Left ventricle myocardium inferior (tissue), 1 donor: ENCODE data around the gene HYPK. TPM values are rescaled to one million over a fixed set of nuclear protein-coding genes. Genes with fewer than 3 reads are reported as not detected.

Experiments used
- DNase-seq: peaks from one replicate; pipeline ENCODE4 v3.0.0-alpha.2; 2020
- H3K27ac ChIP-seq: fragments of 200-600 bp; replicated peaks from 2 replicates; pipeline ENCODE4 v1.8.0; 2021
- H3K27me3 ChIP-seq: fragments of 200-600 bp; 2 replicates; pipeline ENCODE4 v1.8.0; 2021; ENCODE audit warnings: low read depth
- H3K36me3 ChIP-seq: fragments of 200-600 bp; 2 replicates; pipeline ENCODE4 v1.8.0; 2021
- H3K4me1 ChIP-seq: fragments of 200-600 bp; 2 replicates; pipeline ENCODE4 v1.8.0; 2021
- H3K4me3 ChIP-seq: fragments of 200-600 bp; 2 replicates; pipeline ENCODE4 v1.8.0; 2021; ENCODE audit warnings: mild to moderate bottlenecking, moderate library complexity
- H3K9me3 ChIP-seq: fragments of 200-600 bp; replicated peaks from 2 replicates; pipeline ENCODE4 v1.8.0; 2021
- intact Hi-C: fragments of 100-400 bp; cut with micrococcal nuclease; formaldehyde crosslinking; loops from one replicate; pipeline ENCODE4 v1.11.0; 2022
- total RNA-seq: library from RNA; stranded (reverse); fragmentation: NEBNext Ultra II Directional; extraction: Animal tissue kit (Norgen Biotek cat#: 25700); gene quantifications from one replicate; pipeline ENCODE4 v1.2.1, GENCODE V29; 2021
- TF ChIP-seq, protein P1 (sequence below): fragments of 200-600 bp; IDR thresholded peaks from 2 replicates; pipeline ENCODE4 v1.8.0; 2021; ENCODE audit warnings: antibody characterized with exemption, mild to moderate bottlenecking, borderline replicate concordance
- donor health status: DM: no; HTN: yes; CAD: no; lungs with severe emphysema.

Gene HYPK
- total RNA-seq, 1 donor from 2014 or later = 17.9 TPM

GRCh38 chr15:43771816-43772215, 28.6 kb upstream of the HYPK start:
- intact Hi-C loops = no loop called here
- H3K4me1 ChIP-seq = peaks cover 23% of the 10 kb centered on the region
- peak overlapping the region; percentile 14 for H3K27ac ChIP-seq
- no peak overlapping the region for H3K4me3 ChIP-seq
- no peaks in the 10 kb centered on the region for H3K9me3 ChIP-seq
- TF ChIP-seq, protein P1, sequence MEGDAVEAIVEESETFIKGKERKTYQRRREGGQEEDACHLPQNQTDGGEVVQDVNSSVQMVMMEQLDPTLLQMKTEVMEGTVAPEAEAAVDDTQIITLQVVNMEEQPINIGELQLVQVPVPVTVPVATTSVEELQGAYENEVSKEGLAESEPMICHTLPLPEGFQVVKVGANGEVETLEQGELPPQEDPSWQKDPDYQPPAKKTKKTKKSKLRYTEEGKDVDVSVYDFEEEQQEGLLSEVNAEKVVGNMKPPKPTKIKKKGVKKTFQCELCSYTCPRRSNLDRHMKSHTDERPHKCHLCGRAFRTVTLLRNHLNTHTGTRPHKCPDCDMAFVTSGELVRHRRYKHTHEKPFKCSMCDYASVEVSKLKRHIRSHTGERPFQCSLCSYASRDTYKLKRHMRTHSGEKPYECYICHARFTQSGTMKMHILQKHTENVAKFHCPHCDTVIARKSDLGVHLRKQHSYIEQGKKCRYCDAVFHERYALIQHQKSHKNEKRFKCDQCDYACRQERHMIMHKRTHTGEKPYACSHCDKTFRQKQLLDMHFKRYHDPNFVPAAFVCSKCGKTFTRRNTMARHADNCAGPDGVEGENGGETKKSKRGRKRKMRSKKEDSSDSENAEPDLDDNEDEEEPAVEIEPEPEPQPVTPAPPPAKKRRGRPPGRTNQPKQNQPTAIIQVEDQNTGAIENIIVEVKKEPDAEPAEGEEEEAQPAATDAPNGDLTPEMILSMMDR = no peak
- no peaks in the 10 kb centered on the region for H3K27me3 ChIP-seq
- no peak for DNase-seq
- peaks cover 72% of the 10 kb centered on the region for H3K36me3 ChIP-seq

GRCh38 chr15:43772624-43773023, 27.8 kb upstream of the HYPK start:
- intact Hi-C loops = no loop called here
- H3K36me3 ChIP-seq = peaks cover 64% of the 10 kb centered on the region
- DNase-seq = no peak
- no peaks in the 10 kb centered on the region for H3K27me3 ChIP-seq
- H3K4me3 ChIP-seq = no peak overlapping the region
- no peaks in the 10 kb centered on the region for H3K9me3 ChIP-seq
- TF ChIP-seq, protein P1 = no peak
- H3K4me1 ChIP-seq = peaks cover 30% of the 10 kb centered on the region
- H3K27ac ChIP-seq = no peak overlapping the region

DNA sequence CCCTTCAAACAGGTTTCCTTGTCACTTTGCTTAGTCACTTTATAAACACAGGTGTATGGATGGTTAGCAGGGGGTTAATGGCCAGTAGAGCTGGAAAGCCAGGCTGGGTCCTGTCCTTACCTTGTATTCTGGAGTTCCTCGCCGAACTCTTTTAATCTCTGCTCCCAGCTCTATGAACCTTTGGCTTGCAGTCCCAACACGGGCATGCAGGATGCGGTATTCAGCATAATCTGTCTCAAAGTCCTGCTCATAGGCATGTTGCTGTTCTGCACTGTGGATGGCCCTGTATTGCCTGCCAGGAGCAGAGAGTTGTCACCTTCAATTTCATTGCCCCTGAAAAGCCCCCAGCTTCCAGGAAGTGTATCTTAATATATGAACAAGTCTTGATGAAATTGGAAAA, 26.3 kb upstream of the HYPK start:
- H3K27ac ChIP-seq = no peak overlapping the region

DNA sequence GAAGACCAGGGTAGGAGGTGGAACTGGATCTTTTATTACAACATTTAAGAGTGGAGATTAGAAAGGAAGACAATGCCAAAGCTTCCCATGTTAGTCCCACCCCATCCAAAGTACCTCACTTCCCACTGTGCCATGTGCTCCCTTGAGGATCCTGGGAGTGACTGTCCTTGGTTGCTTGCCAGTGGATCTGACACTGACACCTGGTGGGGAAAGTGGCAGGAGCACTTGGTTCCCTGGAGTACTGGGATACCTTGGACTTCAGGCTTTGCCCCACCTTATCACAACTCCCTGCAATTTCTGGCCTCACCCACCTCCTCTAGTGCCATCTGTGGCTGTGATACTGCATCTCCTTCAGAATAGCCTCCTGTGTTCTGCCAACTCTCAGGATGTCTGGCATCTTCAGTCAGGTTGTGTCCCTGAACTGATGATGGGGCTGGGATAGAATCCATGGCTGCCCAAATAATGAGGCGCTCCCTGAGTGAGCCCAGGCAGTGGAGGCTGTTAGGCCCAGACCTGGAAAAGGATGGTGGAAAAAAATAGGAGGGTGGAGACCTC, 24.9 kb upstream of the HYPK start:
- intact Hi-C loops = no loop called here
- TF ChIP-seq, protein P1 = peak; percentile 43
- no peak for DNase-seq
- no peaks in the 10 kb centered on the region for H3K27me3 ChIP-seq
- H3K27ac ChIP-seq = peak overlapping the region; percentile 81
- H3K36me3 ChIP-seq = peaks cover 36% of the 10 kb centered on the region
- H3K4me1 ChIP-seq = peaks cover 26% of the 10 kb centered on the region
- H3K4me3 ChIP-seq = no peak overlapping the region
- no peaks in the 10 kb centered on the region for H3K9me3 ChIP-seq

More for the DNA sequence above, 26.3 kb upstream of the HYPK start:
- Histone ChIP-seq H3K4me1 (peaks cover 35% of the 10 kb centered on the region), H3K27me3 (no peaks in the 10 kb centered on the region), H3K4me3 (no peak overlapping the region), H3K36me3 (peaks cover 49% of the 10 kb centered on the region), H3K9me3 (no peaks in the 10 kb centered on the region)
- intact Hi-C loops = no loop called here
- TF ChIP-seq, protein P1 = no peak
- no peak for DNase-seq

DNA sequence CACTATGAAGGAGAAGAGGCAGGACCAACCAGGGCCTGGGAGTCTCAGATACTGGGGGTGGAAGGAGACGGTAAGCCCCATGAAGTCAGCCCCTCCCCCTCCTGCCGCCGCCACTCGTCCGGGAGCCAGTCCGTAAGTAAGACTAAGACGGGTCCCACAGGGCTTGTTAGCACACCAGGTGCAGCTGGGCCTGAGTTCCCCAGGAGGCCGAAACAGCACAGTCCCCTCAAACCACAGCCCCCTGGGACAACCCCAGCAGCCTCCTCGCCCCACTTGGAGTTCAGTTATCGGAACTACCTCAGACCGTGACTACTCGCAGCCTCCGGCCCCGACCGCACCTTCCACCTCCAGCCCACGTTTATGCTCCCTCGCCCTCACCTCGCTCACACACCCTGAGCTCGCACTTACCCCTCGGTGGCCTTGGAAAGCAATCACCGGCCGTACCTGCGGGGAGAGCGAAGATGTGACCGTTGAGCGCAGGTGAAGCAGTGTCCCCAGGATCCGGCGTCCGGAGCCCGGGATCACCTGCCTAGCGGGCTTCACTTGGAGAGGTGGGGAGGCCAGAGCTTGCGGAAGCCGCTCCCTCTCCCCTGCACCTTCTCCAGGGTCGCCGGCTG, 24.2 kb upstream of the HYPK start:
- H3K9me3 ChIP-seq = no peaks in the 10 kb centered on the region
- H3K36me3 ChIP-seq = peaks cover 29% of the 10 kb centered on the region
- peak overlapping the region; percentile 81 for H3K27ac ChIP-seq
- H3K4me3 ChIP-seq = peak overlapping the region; percentile 81
- peaks cover 26% of the 10 kb centered on the region for H3K4me1 ChIP-seq
- intact Hi-C loops = no loop called here
- no peak for DNase-seq
- TF ChIP-seq, protein P1 = no peak
- no peaks in the 10 kb centered on the region for H3K27me3 ChIP-seq
